H9 (cell line): ENCODE measurements around the gene C11orf16. TPM values are rescaled to one million over a fixed set of nuclear protein-coding genes. Genes with fewer than 3 reads are reported as not detected.

Experiments
- DNase-seq: peaks from one replicate; pipeline ENCODE4 v3.0.0-alpha.2; 2017
- H2AFZ ChIP-seq: one replicate; pipeline ENCODE4 v1.6.1; 2013; ENCODE audit warnings: mild to moderate bottlenecking, low read length, control low read depth, moderate library complexity
- H2AK5ac ChIP-seq: 2 replicates; pipeline ENCODE4 v1.6.1; 2013; ENCODE audit warnings: low read length, control low read depth, mixed read lengths; ENCODE audit not compliant: insufficient read length
- H2BK120ac ChIP-seq: one replicate; pipeline ENCODE4 v1.6.1; 2013; ENCODE audit warnings: low read depth, mild to moderate bottlenecking, low read length, control low read depth, inconsistent platforms; ENCODE audit not compliant: poor library complexity, severe bottlenecking
- H2BK12ac ChIP-seq: 2 replicates; pipeline ENCODE4 v1.6.1; 2013; ENCODE audit warnings: low read length, control low read depth, mixed read lengths, low read depth; ENCODE audit not compliant: insufficient read length
- H2BK15ac ChIP-seq: 2 replicates; pipeline ENCODE4 v1.6.1; 2013; ENCODE audit warnings: low read depth, low read length, control low read depth
- H2BK20ac ChIP-seq: one replicate; pipeline ENCODE4 v1.6.1; 2013; ENCODE audit warnings: low read depth, mild to moderate bottlenecking, low read length, control low read depth, inconsistent platforms; ENCODE audit not compliant: poor library complexity, severe bottlenecking
- H2BK5ac ChIP-seq: 2 replicates; pipeline ENCODE4 v1.6.1; 2013; ENCODE audit warnings: low read length, control low read depth, mixed read lengths; ENCODE audit not compliant: insufficient read length
- H3K14ac ChIP-seq: 2 replicates; pipeline ENCODE4 v1.6.1; 2013; ENCODE audit warnings: low read length, control low read depth; ENCODE audit not compliant: insufficient read depth
- H3K18ac ChIP-seq: 2 replicates; pipeline ENCODE4 v1.6.1; 2013; ENCODE audit warnings: low read depth, mild to moderate bottlenecking, mixed read lengths, low read length, control low read depth; ENCODE audit not compliant: insufficient read length
- H3K23ac ChIP-seq: 2 replicates; pipeline ENCODE4 v1.6.1; 2013; ENCODE audit warnings: low read length, control low read depth, mixed read lengths, low read depth; ENCODE audit not compliant: insufficient read length
- H3K23me2 ChIP-seq: 2 replicates; pipeline ENCODE4 v1.6.1; 2013; ENCODE audit warnings: low read depth, mild to moderate bottlenecking, mixed read lengths, low read length, control low read depth; ENCODE audit not compliant: insufficient read length, poor library complexity, severe bottlenecking
- H3K27ac ChIP-seq: 2 replicates; pipeline ENCODE4 v1.5.1; 2013; ENCODE audit warnings: low read length, control low read depth, mixed read lengths, low read depth; ENCODE audit not compliant: insufficient read length
- H3K27me3 ChIP-seq: 2 replicates; pipeline ENCODE4 v1.6.1; 2013; ENCODE audit warnings: low read length, control low read depth, inconsistent platforms; ENCODE audit not compliant: insufficient read depth
- H3K4ac ChIP-seq: 2 replicates; pipeline ENCODE4 v1.6.1; 2013; ENCODE audit warnings: low read depth, mild to moderate bottlenecking, control low read depth, inconsistent platforms, low read length, moderate library complexity
- H3K4me1 ChIP-seq: 2 replicates; pipeline ENCODE4 v1.6.1; 2013; ENCODE audit warnings: low read length, control low read depth, inconsistent platforms; ENCODE audit not compliant: insufficient read depth
- H3K4me2 ChIP-seq: 2 replicates; pipeline ENCODE4 v1.6.1; 2013; ENCODE audit warnings: low read length, control low read depth, mixed read lengths; ENCODE audit not compliant: insufficient read length, insufficient read depth
- H3K56ac ChIP-seq: 2 replicates; pipeline ENCODE4 v1.6.1; 2013; ENCODE audit warnings: low read depth, mild to moderate bottlenecking, mixed read lengths, low read length, control low read depth; ENCODE audit not compliant: insufficient read length
- H3K79me1 ChIP-seq: 2 replicates; pipeline ENCODE4 v1.6.1; 2013; ENCODE audit warnings: low read depth, mild to moderate bottlenecking, moderate library complexity, low read length, control low read depth, inconsistent platforms; ENCODE audit not compliant: insufficient read depth, poor library complexity, severe bottlenecking
- H3K79me2 ChIP-seq: 2 replicates; pipeline ENCODE4 v1.6.1; 2013; ENCODE audit warnings: low read length, control low read depth, inconsistent platforms; ENCODE audit not compliant: insufficient read depth
- H3K9ac ChIP-seq: 2 replicates; pipeline ENCODE4 v1.6.1; 2013; ENCODE audit warnings: low read length, control low read depth, mixed read lengths; ENCODE audit not compliant: insufficient read length; ENCODE audit errors: extremely low read depth
- H3K9me3 ChIP-seq: one replicate; pipeline ENCODE4 v1.6.1; 2013; ENCODE audit warnings: low read depth, low read length, inconsistent platforms; ENCODE audit not compliant: control insufficient read depth
- H3T11ph ChIP-seq: one replicate; pipeline ENCODE4 v1.6.1; 2013; ENCODE audit warnings: mild to moderate bottlenecking, low read length, control low read depth, inconsistent platforms
- H4K20me1 ChIP-seq: one replicate; pipeline ENCODE4 v1.6.1; 2013; ENCODE audit not compliant: control insufficient read depth, insufficient read length, insufficient read depth
- H4K5ac ChIP-seq: 2 replicates; pipeline ENCODE4 v1.6.1; 2013; ENCODE audit warnings: low read depth, mild to moderate bottlenecking, mixed read lengths, low read length, control low read depth; ENCODE audit not compliant: insufficient read length
- H4K8ac ChIP-seq: replicated peaks from 2 replicates; pipeline ENCODE4 v1.6.1; 2013; ENCODE audit warnings: low read length, control low read depth, mixed read lengths, low read depth; ENCODE audit not compliant: insufficient read length
- H4K91ac ChIP-seq: 2 replicates; pipeline ENCODE4 v1.6.1; 2013; ENCODE audit warnings: low read depth, mild to moderate bottlenecking, moderate library complexity, mixed read lengths, low read length, control low read depth; ENCODE audit not compliant: insufficient read length
- H3K27ac Mint-ChIP-seq, 3 experiments: 2 replicates in 2 of 3; 3 replicates in 1 of 3; pipeline ENCODE4 v1.8.0; 2020 to 2021; ENCODE audit warnings: mixed read lengths in 3 of 3, mild to moderate bottlenecking in 1 of 3, moderate library complexity in 1 of 3
- H3K27me3 Mint-ChIP-seq: 2 replicates; pipeline ENCODE4 v1.8.0; 2021; ENCODE audit warnings: low read depth, mild to moderate bottlenecking, moderate library complexity, mixed read lengths
- H3K36me3 Mint-ChIP-seq, 3 experiments: 2 replicates in 2 of 3; 3 replicates in 1 of 3; pipeline ENCODE4 v1.8.0; 2020 to 2021; ENCODE audit warnings: low read depth in 3 of 3, mixed read lengths in 3 of 3; ENCODE audit not compliant: insufficient read depth in 1 of 3
- H3K4me1 Mint-ChIP-seq, 2 experiments: 2 replicates each; pipeline ENCODE4 v1.8.0; 2020; ENCODE audit warnings: mixed read lengths in 2 of 2
- H3K4me3 Mint-ChIP-seq, 2 experiments: 2 replicates in 1 of 2; 3 replicates in 1 of 2; pipeline ENCODE4 v1.8.0; 2020 to 2021; ENCODE audit warnings: mild to moderate bottlenecking in 2 of 2, mixed read lengths in 2 of 2, moderate library complexity in 1 of 2
- H3K9me3 Mint-ChIP-seq, 2 experiments: 2 replicates in 1 of 2; 3 replicates in 1 of 2; pipeline ENCODE4 v1.8.0; 2020; ENCODE audit warnings: mild to moderate bottlenecking in 2 of 2, mixed read lengths in 2 of 2, moderate library complexity in 1 of 2
- WGBS: extraction: QIAGEN DNeasy Blood & Tissue Kit; methylation state at CpG from one replicate; pipeline ENCODE4 v1.1.7; 2013; ENCODE audit warnings: missing lambda C conversion rate, low lambda C conversion rate, mixed read lengths; ENCODE audit not compliant: insufficient read length; ENCODE audit errors: extremely low coverage; 5-methylcytosine and 5-hydroxymethylcytosine counted together
- total RNA-seq: library from RNA; stranded (reverse); gene quantifications from 2 replicates; pipeline ENCODE4 v1.2.1, GENCODE V29; 2021
- TF ChIP-seq, protein P1 (sequence below): fragments of 200-600 bp; sonication (generic); conservative IDR thresholded peaks from 3 replicates; pipeline ENCODE4 v1.8.0; 2021; ENCODE audit warnings: antibody characterized with exemption, mild to moderate bottlenecking

C11orf16 gene
- total RNA-seq, 1 experiment from 2014 or later, result 0.15 TPM

DNA sequence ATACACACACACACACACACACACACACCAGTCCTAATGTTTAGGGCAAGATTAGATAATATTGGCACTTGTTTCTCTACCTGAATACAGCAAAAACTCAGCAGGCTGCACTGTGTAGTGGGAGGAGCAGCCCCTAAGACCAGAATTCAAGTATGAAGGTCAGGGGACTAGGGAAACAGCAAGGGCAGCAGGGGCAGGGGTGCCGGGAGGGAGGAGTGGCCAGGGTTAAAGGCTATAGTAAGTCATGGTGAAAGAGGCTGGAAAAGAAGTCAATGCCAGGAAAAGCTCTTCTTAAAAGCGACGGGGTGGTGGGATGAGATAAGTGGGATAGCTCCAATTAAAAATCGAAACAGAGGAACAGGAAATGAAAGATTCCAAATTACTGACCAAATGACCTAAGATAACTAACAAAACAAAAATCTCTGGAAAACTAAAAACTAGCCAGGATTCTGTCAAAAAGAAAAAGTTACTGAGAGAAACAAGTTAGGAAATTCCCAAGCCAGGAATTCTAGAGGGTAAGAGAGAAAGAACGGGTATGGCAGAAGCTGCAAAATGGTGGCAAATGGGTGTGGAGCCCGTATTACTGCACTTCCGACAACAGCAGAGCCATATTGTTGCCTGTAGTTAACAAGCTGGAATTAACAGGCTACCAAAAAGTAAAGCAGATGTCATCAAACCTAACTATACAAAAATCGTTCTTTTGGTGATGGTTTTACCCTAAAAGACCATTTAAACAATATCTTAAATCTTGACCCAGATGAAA, 8.8 kb upstream of the C11orf16 start:
- H3K79me1 ChIP-seq, result no peaks in the 10 kb centered on the region
- no peak overlapping the region for H3K27ac ChIP-seq
- no peaks in the 10 kb centered on the region for H3K36me3 Mint-ChIP-seq

More for the DNA sequence above, 8.8 kb upstream of the C11orf16 start:
- no peak overlapping the region for H2BK5ac ChIP-seq
- no peak overlapping the region for H3K4ac ChIP-seq
- Mint-ChIP-seq H3K27me3 (no peaks in the 10 kb centered on the region; the same call in 1 of the 2 replicates), H3K9me3 (no peaks in the 10 kb centered on the region; a peak in 1 of 5 replicates), H3K4me1 (no peaks in the 10 kb centered on the region), H3K27ac (no peak overlapping the region; a peak in 1 of 7 replicates), H3K4me3 (no peak overlapping the region)
- no peak overlapping the region for H3T11ph ChIP-seq
- no peak overlapping the region for H2BK12ac ChIP-seq
- no peak overlapping the region for H2BK15ac ChIP-seq
- H2BK20ac ChIP-seq, result no peak overlapping the region
- H2BK120ac ChIP-seq, result no peak overlapping the region
- TF ChIP-seq, protein P1, sequence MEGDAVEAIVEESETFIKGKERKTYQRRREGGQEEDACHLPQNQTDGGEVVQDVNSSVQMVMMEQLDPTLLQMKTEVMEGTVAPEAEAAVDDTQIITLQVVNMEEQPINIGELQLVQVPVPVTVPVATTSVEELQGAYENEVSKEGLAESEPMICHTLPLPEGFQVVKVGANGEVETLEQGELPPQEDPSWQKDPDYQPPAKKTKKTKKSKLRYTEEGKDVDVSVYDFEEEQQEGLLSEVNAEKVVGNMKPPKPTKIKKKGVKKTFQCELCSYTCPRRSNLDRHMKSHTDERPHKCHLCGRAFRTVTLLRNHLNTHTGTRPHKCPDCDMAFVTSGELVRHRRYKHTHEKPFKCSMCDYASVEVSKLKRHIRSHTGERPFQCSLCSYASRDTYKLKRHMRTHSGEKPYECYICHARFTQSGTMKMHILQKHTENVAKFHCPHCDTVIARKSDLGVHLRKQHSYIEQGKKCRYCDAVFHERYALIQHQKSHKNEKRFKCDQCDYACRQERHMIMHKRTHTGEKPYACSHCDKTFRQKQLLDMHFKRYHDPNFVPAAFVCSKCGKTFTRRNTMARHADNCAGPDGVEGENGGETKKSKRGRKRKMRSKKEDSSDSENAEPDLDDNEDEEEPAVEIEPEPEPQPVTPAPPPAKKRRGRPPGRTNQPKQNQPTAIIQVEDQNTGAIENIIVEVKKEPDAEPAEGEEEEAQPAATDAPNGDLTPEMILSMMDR, result no peak
- no peak overlapping the region for H4K5ac ChIP-seq
- no peak overlapping the region for H3K14ac ChIP-seq
- no peaks in the 10 kb centered on the region for H4K20me1 ChIP-seq
- H2AK5ac ChIP-seq, result no peak overlapping the region
- no peaks in the 10 kb centered on the region for H3K9me3 ChIP-seq
- no peak overlapping the region for H4K8ac ChIP-seq
- no peaks in the 10 kb centered on the region for H3K27me3 ChIP-seq
- H3K23ac ChIP-seq, result no peak overlapping the region
- no CpG with 5 or more reads among the region's 8 CpGs for WGBS
- no peak for DNase-seq
- H3K23me2 ChIP-seq, result no peaks in the 10 kb centered on the region
- H3K18ac ChIP-seq, result no peak overlapping the region
- H3K79me2 ChIP-seq, result no peaks in the 10 kb centered on the region
- no peak overlapping the region for H3K9ac ChIP-seq
- no peak overlapping the region for H4K91ac ChIP-seq
- H3K4me1 ChIP-seq, result no peaks in the 10 kb centered on the region
- no peak overlapping the region for H3K4me2 ChIP-seq
- no peak overlapping the region for H2AFZ ChIP-seq
- H3K56ac ChIP-seq, result no peak overlapping the region
